IMR-90 (cell line): ENCODE measurements around the gene GLT8D2.

Source experiments
- CTCF ChIP-seq: conservative IDR thresholded peaks from 2 replicates; pipeline ENCODE4 v1.5.1; 2012; ENCODE audit warnings: mild to moderate bottlenecking, low read depth, low read length, improper control_type of control experiment
- MAFK ChIP-seq: IDR thresholded peaks from 2 replicates; pipeline ENCODE4 v1.6.1; 2012; ENCODE audit warnings: low read depth, low read length, improper control_type of control experiment
- RAD21 ChIP-seq: IDR thresholded peaks from 2 replicates; pipeline ENCODE4 v1.6.1; 2012; ENCODE audit warnings: low read length, improper control_type of control experiment

GRCh38 chr12:104048811-104049210, 1.2 kb downstream of the GLT8D2 start:
- TF ChIP-seq CTCF = no peak
- TF ChIP-seq RAD21 = no peak
- no peak for TF ChIP-seq MAFK
